ENCODE results near the gene TDG. TPM values are rescaled to one million over a fixed set of nuclear protein-coding genes. Genes with fewer than 3 reads are reported as not detected.

TDG gene
- total RNA-seq, 1 donor from 2014 or later = 34.2 TPM

GRCh38 chr12:103929046-103929783 is 36.5 kb upstream of the TDG start:
- DNase-seq (peak; percentile 71), ATAC-seq (ENCODE audit: low read depth) (peak; percentile 43)
- CTCF ChIA-PET = interaction anchor here (0.9 to 1.1 kb wide), 4 partner anchors 10 to 45 kb away, joined by 3 to 4 read pairs (median 3); a partner anchor contains a TSS
- Mint-ChIP-seq H3K36me3 (ENCODE audit: low read depth) (peaks cover 48% of the 10 kb centered on the region), H3K27ac (peak overlapping the region; percentile 97), H3K4me1 (peaks cover 69% of the 10 kb centered on the region), H3K27me3 (no peaks in the 10 kb centered on the region), H3K4me3 (peak overlapping the region; percentile 89), H3K9me3 (no peaks in the 10 kb centered on the region)
- POLR2A ChIA-PET = interaction anchor here (0.6 to 4.0 kb wide), 35 partner anchors 9 to 1809 kb away, joined by 3 to 151 read pairs (median 6); partner anchors contain the start of genes HCFC2, NFYB, NT5DC3 and NUP37
- intact Hi-C loops (cut with micrococcal nuclease) = loop anchor here (2.0 kb wide), 2 partner anchors 1866 to 1996 kb away; no protein-coding TSS in a partner anchor
- no peak for TF ChIP-seq CTCF (IDR thresholded peaks at IDR 0.05)

GRCh38 chr12:103929784-103930033 is 36.0 kb upstream of the TDG start:
- ATAC-seq (ENCODE audit: low read depth) (no peak), DNase-seq (no peak)
- Mint-ChIP-seq H3K4me1 (peaks cover 68% of the 10 kb centered on the region), H3K27ac (peak overlapping the region; percentile 97), H3K9me3 (no peaks in the 10 kb centered on the region), H3K27me3 (no peaks in the 10 kb centered on the region), H3K4me3 (peak overlapping the region; percentile 89), H3K36me3 (ENCODE audit: low read depth) (peaks cover 51% of the 10 kb centered on the region)
- CTCF ChIA-PET = interaction anchor here (0.9 to 1.1 kb wide), 2 partner anchors 10 to 27 kb away, joined by 3 read pairs; a partner anchor contains a TSS
- POLR2A ChIA-PET = interaction anchor here (0.6 to 4.0 kb wide), 29 partner anchors 9 to 1810 kb away, joined by 3 to 151 read pairs (median 8); partner anchors contain the start of genes HCFC2, NFYB, NT5DC3 and NUP37
- intact Hi-C loops (cut with micrococcal nuclease) = loop anchor here (1.0 to 2.0 kb wide), 10 partner anchors 28 to 1997 kb away; partner anchors contain the start of genes HCFC2, NT5DC3 and TDG
- no peak for TF ChIP-seq CTCF (IDR thresholded peaks at IDR 0.05)

- CTCF ChIA-PET = interaction anchor here (0.9 to 1.1 kb wide), 2 partner anchors 9 to 27 kb away, joined by 3 read pairs; a partner anchor contains a TSS
- intact Hi-C loops (cut with micrococcal nuclease) = loop anchor here (1.0 to 2.0 kb wide), 8 partner anchors 27 to 1178 kb away; partner anchors contain the start of genes HCFC2, NT5DC3 and TDG
- ATAC-seq (ENCODE audit: low read depth) (peak; percentile 69), DNase-seq (peak; percentile 95)
- H3K9me3 Mint-ChIP-seq = no peaks in the 10 kb centered on the region
- peak within 1 kb of the TSS; percentile 89 for H3K4me3 Mint-ChIP-seq
- peaks cover 68% of the 10 kb centered on the region for H3K4me1 Mint-ChIP-seq
- peaks cover 56% of the 10 kb centered on the region for H3K36me3 Mint-ChIP-seq (ENCODE audit: low read depth)
- peak within 1 kb of the TSS; percentile 97 for H3K27ac Mint-ChIP-seq
- POLR2A ChIA-PET = interaction anchor here (0.7 to 4.0 kb wide), 28 partner anchors 8 to 1810 kb away, joined by 3 to 151 read pairs (median 8); partner anchors contain the start of genes HCFC2, NFYB, NT5DC3 and NUP37
- H3K27me3 Mint-ChIP-seq = no peaks in the 10 kb centered on the region
- no peak for TF ChIP-seq CTCF (IDR thresholded peaks at IDR 0.05)
Measured at GRCh38 chr12:103930034-103930786, 35.5 kb upstream of the TDG start, which contains the start of gene HSP90B1. Gene HSP90B1, plus strand, starts transcription at chr12:103930410. Its CDS starts 106 bp downstream, at chr12:103930516.

GRCh38 chr12:103930787-103931735 is 34.6 kb upstream of the TDG start:
- intact Hi-C loops (cut with micrococcal nuclease) = loop anchor here (1.0 to 2.0 kb wide), 10 partner anchors 12 to 1177 kb away; partner anchors contain the start of genes HCFC2, NT5DC3 and TDG
- CTCF ChIA-PET = no interaction called here
- peaks cover 72% of the 10 kb centered on the region for H3K4me1 Mint-ChIP-seq
- DNase-seq (peak; percentile 37), ATAC-seq (ENCODE audit: low read depth) (no peak)
- POLR2A ChIA-PET = interaction anchor here (1.2 to 4.0 kb wide), 11 partner anchors 18 to 1177 kb away, joined by 4 to 151 read pairs (median 19); partner anchors contain the start of genes NT5DC3, TDG and WASHC4
- H3K36me3 Mint-ChIP-seq (ENCODE audit: low read depth) = peaks cover 64% of the 10 kb centered on the region
- no peak for TF ChIP-seq CTCF (IDR thresholded peaks at IDR 0.05)
- H3K4me3 Mint-ChIP-seq = peak overlapping the region; percentile 89
- H3K27ac Mint-ChIP-seq = peak overlapping the region; percentile 97
- H3K27me3 Mint-ChIP-seq = no peaks in the 10 kb centered on the region
- no peaks in the 10 kb centered on the region for H3K9me3 Mint-ChIP-seq

Measured in activated B cell treated with CpG ODN at 0.5 μM for 24 hours (primary cell).